Small intestine (tissue), 7 donors: Measurements from ENCODE around the gene NFIX. TPM values are rescaled to one million over a fixed set of nuclear protein-coding genes. Genes with fewer than 3 reads are reported as not detected.

ENCODE experiments used
- DNase-seq, 2 donors: peaks; one replicate each; pipeline versions ENCODE4 v3.0.0 to v3.0.0-alpha.2; 2013
- FAIRE-seq: peaks from 2 replicates; lab custom pipeline; 2012; peaks lifted over from hg19 to GRCh38; lab: Jason Lieb, UNC
- H3K27ac ChIP-seq, 3 donors: one replicate each; pipeline ENCODE4 v1.5.1; 2013; ENCODE audit warnings: low read length in 2 of 3, mild to moderate bottlenecking in 2 of 3, control low read depth in 1 of 3, inconsistent platforms in 1 of 3, low read depth in 1 of 3, moderate library complexity in 1 of 3
- H3K27me3 ChIP-seq, 3 donors: one replicate each; pipeline ENCODE4 v1.6.1; 2013; ENCODE audit warnings: low read length in 3 of 3, inconsistent platforms in 1 of 3; ENCODE audit not compliant: control insufficient read depth in 3 of 3, insufficient read depth in 3 of 3
- H3K36me3 ChIP-seq, 3 donors: one replicate each; pipeline ENCODE4 v1.6.1; 2013; ENCODE audit warnings: low read length in 3 of 3, inconsistent platforms in 1 of 3, low read depth in 1 of 3, mild to moderate bottlenecking in 1 of 3, moderate library complexity in 1 of 3; ENCODE audit not compliant: control insufficient read depth in 3 of 3, insufficient read depth in 2 of 3
- H3K4me1 ChIP-seq, 3 donors: one replicate each; pipeline ENCODE4 v1.6.1; 2013; ENCODE audit warnings: low read length in 2 of 3, inconsistent platforms in 1 of 3, low read depth in 1 of 3, mild to moderate bottlenecking in 1 of 3, moderate library complexity in 1 of 3; ENCODE audit not compliant: control insufficient read depth in 3 of 3, insufficient read depth in 2 of 3
- H3K4me3 ChIP-seq, 3 donors: one replicate each; pipeline ENCODE4 v1.5.1; 2013; ENCODE audit warnings: low read length in 3 of 3, control low read depth in 1 of 3, inconsistent platforms in 1 of 3, low read depth in 1 of 3, mild to moderate bottlenecking in 1 of 3, moderate library complexity in 1 of 3
- H3K9me3 ChIP-seq, 2 donors: one replicate each; pipeline ENCODE4 v1.6.1; 2013; ENCODE audit warnings: low read depth in 1 of 2, low read length in 1 of 2; ENCODE audit not compliant: control insufficient read depth in 2 of 2, insufficient read depth in 1 of 2
- WGBS, 3 donors: extraction: QIAGEN DNeasy Blood & Tissue Kit; methylation state at CpG; one replicate each; pipeline ENCODE4 v1.1.7; 2013; 5-methylcytosine and 5-hydroxymethylcytosine counted together
- polyA plus RNA-seq, 4 donors: library from polyadenylated mRNA; stranded (reverse) in 3 of 4; unstranded in 1 of 4; fragments of 200-250 nt in 3 of 4; fragments of 120-200 nt in 1 of 4; gene quantifications; one replicate each; pipeline versions ENCODE4 v1.2.1 to v1.2.3, GENCODE V29; 2013
- donor health status: healthy with polysubstance abuse.
- donor health status: control.
- donor health status: control.
- donor health status: Bipolar disorder and iron deficiency.
- donor health status: healthy.

The NFIX gene
- polyA plus RNA-seq, 4 donors: 2.9 to 31.4 (median 10.0) TPM

DNA sequence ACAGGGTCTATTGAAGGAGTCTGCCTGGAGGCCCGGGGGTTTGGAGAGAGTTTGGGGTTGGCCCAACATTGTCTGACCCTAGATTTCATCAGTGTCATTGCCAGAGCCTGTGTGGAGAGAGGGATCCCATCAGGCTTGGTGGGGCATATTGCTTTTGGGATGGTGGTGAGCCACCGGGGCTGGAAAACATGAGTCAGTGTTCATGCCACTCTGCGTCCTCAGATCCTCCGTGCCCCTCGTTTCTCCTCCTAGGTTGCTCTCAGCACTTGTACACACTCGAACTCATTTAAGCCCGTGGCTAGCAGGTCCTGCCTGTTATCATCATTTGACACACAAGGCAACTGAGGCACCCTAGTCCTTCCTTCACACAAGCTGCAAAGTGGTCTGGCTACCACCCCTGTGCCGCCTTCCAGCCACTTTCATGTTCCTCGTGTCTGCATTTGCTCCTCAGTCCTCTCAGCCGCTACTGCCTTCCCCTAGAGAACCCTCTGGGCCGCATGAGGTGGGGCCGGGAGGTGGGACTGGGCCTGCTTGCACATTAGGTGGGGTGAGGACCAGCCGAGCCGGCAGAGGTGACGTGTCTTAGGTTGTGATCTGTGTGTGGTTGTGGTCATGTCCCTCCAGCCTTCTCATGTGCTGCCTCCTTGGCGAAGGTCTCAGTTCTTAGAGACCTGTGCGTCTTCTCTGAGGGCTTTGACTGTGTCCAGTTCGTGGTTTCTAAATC lies 126.4 kb downstream of the NFIX start:
- Histone ChIP-seq H3K4me1 (peaks cover 0 to 10% (median 4%) of the 10 kb centered on the region in 3 donors), H3K27ac (no peak overlapping the region), H3K36me3 (peaks cover 0 to 35% (median 2%) of the 10 kb centered on the region in 3 donors), H3K9me3 (no peaks in the 10 kb centered on the region), H3K4me3 (no peak overlapping the region), H3K27me3 (no peaks in the 10 kb centered on the region)
- DNase-seq (no peak), FAIRE-seq (no peak)
- WGBS, 3 donors: 60 to 81% (median 79%) methylated on average over 18 of the region's 18 CpGs

DNA sequence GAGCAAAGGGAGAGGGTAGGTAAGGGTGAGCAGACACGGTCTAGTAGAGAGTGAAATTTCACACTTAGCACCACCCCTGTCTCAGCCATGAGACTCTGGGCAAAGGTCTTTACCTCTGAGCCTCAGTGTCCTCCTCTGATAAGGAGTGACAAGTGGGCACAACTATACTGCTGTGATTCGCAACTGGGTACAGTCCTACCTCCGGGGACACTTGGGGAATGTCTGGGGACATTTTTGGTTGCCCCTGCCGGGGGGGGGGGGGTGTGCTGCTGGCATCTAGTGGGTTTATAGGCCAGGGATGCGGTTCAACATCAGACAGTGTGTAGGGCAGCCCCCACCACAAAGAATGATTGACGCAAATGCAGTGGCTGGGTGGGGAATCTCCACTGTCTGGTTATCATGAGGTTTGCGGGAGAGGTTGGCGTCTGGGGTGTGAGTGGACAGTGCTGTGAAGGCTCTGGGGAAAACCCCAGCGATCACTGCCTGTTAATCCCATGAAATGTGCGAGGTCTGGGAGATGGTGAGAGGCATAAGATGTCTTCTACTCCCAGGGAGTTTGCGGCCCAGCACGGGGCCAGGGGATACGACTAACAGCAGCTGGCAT lies 127.1 kb downstream of the NFIX start:
- DNase-seq: peak; percentile 33 to 48
- H3K36me3 ChIP-seq: peaks cover 0 to 36% (median 2%) of the 10 kb centered on the region in 3 donors
- peaks cover 0 to 10% (median 4%) of the 10 kb centered on the region in 3 donors for H3K4me1 ChIP-seq
- no peaks in the 10 kb centered on the region for H3K27me3 ChIP-seq
- H3K9me3 ChIP-seq: no peaks in the 10 kb centered on the region
- FAIRE-seq: no peak
- H3K4me3 ChIP-seq: no peak overlapping the region
- 46 to 82% (median 64%) methylated on average over 12 to 13 of the region's 13 CpGs for WGBS, 3 donors
- H3K27ac ChIP-seq: no peak overlapping the region

DNA sequence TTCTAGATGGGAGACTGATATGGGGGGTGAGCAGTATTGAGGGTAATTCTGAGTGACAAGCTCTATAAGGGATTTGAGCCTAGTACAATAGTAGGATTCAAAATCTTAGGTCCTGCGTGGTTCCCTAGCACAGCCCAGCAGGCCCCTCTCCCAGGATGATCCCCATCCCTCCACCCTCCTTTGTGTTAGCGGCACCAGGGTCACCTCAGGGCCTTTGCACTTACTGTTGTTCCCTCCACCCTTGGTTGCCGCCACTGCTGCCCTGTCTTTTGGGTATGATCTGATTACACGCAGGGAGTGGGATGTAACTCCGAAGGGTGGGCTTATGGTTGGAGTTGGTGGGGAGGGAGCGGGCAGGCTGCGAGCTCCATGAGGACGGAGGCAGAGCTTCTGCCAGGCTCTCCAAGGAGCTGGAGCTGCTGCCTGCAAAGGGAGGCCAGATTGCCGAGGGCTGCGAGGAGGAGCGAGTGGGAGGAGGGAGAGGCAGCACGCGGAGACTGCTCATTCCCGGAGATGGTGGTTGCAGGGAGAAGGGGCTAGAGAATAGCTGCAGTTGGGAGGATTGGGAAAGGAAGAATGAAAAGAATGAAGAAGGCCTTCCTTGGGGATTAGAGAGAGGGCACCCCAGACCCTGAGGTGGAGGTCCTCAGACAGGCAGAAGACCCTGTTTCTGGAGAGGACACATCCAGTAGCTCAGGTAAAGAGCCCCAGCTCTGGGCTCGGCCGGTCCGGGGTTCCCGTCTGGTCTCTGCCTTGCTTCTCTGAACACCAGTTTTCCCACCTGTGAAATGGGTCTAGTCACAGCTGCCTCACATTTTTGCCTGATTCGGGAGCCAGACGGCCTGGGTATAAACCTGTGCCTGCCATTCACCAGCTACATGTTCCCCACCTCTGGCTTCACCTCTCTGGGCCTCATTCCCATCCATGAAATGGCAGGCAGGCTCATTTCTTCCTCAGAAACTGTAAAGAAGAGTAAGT lies 128.0 kb downstream of the NFIX start:
- 93 to 95% (median 94%) methylated on average over 20 of the region's 20 CpGs for WGBS, 3 donors
- Histone ChIP-seq H3K27me3 (no peaks in the 10 kb centered on the region), H3K4me3 (no peak overlapping the region), H3K9me3 (no peaks in the 10 kb centered on the region), H3K36me3 (peaks cover 0 to 40% (median 2%) of the 10 kb centered on the region in 3 donors), H3K27ac (no peak overlapping the region), H3K4me1 (peaks cover 0 to 10% (median 4%) of the 10 kb centered on the region in 3 donors)
- DNase-seq (no peak), FAIRE-seq (no peak)

DNA sequence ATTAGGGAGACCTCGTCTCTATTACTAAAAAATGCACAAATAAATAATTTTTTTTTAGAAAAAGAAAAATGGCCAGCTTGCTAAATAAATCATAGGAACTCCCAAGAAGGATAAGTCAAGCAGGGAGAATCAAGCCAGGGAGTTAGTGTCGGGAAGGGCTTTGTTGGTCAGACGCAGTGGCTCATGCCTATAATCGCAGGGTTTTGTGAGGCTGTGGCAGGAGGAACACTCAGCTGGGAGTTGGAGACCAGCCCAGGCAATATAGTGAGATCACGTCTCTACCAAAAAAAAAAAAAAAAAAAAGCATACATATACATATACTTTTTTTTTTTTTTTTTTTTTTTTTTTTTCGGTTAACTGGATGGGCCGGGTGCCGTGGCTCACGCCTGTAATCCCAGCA lies 131.8 kb downstream of the NFIX start:
- no peak for FAIRE-seq
- DNase-seq: no peak
- WGBS, 3 donors: 85 to 91% (median 89%) methylated on average over 8 to 9 of the region's 9 CpGs
- H3K27me3 ChIP-seq: no peaks in the 10 kb centered on the region
- peaks cover 0 to 43% (median 2%) of the 10 kb centered on the region in 3 donors for H3K36me3 ChIP-seq
- H3K9me3 ChIP-seq: no peaks in the 10 kb centered on the region
- H3K4me3 ChIP-seq: no peak overlapping the region
- H3K27ac ChIP-seq: no peak overlapping the region
- peaks cover 0 to 4% (median 0%) of the 10 kb centered on the region in 3 donors for H3K4me1 ChIP-seq

DNA sequence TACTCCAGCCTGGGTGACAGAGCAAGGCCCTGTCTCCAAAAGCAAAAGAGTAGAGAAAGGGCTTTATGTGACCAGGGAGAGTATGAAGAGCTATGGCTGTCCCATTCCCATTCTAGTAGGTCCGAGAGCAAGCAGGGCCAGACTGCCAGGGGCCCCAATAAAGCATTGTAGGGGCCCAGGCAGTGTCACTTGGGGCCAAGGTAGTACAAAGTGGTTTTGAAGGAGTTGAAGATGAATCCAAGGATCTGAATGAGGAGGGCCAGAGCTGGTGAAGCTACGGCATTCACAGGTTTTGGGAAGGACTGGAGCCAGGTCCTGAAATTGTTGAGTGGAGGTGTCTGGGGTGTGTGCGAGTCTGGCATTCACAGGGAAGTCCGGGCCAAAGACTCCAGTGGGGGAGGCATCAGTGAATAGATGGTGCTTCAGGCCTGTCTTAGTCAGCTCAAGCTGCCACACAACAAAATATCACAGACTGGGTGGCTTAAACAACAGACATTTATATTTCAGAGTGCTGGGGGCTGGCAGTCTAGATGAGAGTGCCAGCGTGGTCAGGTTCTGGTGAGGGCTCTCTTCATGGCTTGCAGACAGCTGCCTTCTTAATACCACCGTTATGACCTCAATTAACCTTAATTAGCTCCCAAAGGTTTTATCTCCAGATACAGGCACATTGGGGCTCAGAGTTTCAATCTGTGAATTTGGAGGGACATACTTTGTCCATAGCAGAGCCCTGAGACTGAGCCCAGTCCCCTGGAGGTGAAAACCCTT lies 132.7 kb downstream of the NFIX start:
- no peak overlapping the region for H3K27ac ChIP-seq
- no peak overlapping the region for H3K4me3 ChIP-seq
- no peaks in the 10 kb centered on the region for H3K27me3 ChIP-seq
- H3K36me3 ChIP-seq: peaks cover 0 to 49% (median 2%) of the 10 kb centered on the region in 3 donors
- DNase-seq (no peak), FAIRE-seq (no peak)
- 87 to 91% (median 91%) methylated on average over 6 of the region's 6 CpGs for WGBS, 3 donors
- no peaks in the 10 kb centered on the region for H3K9me3 ChIP-seq
- H3K4me1 ChIP-seq: no peaks in the 10 kb centered on the region

DNA sequence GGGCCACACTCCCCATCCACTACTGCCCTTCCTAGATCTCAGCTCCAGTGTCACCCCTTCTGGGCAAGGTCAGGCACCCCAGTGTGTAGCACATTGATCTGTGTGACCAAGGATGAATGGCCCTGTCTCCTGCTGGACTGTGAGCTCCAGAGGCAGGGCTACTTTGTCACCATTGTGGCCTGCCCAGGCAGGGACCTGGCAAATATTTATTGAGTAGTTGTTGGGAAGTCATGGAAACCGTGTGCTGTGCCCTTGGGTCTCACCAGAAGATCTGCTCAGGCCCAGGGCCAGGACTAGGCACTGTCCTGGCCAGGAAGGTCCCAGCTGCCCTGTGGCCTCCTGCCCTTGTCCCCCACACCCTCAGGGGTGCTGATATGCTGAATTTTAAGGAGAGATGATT lies 133.3 kb downstream of the NFIX start:
- Histone ChIP-seq H3K4me1 (no peaks in the 10 kb centered on the region), H3K9me3 (no peaks in the 10 kb centered on the region), H3K4me3 (no peak overlapping the region), H3K36me3 (peaks cover 0 to 45% (median 2%) of the 10 kb centered on the region in 3 donors), H3K27ac (no peak overlapping the region), H3K27me3 (no peaks in the 10 kb centered on the region)
- FAIRE-seq: no peak
- WGBS, 3 donors: 55 to 74% (median 67%) methylated on average over 1 of the region's 1 CpG
- DNase-seq: no peak

DNA sequence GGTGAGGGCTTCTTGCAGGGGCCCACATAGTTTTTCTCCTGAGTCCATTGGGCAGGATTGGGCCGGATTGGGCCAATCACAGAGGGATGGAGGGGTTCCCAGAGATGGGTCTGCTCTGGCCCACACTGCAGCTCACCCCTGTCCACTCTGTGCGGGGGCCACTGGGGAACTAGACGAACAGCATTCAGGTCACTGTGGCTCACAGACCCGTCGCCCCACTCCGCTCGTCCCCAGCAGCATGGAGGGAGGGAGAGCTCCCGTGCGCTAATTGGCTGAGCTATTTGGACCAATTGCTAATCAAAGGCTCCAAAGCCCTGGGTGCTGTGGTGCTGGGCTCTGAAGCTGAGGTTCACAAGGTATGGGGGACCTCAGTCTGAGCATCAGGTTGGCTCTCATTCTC lies 134.1 kb downstream of the NFIX start:
- FAIRE-seq: no peak
- H3K4me1 ChIP-seq: no peaks in the 10 kb centered on the region
- H3K36me3 ChIP-seq: peaks cover 0 to 39% (median 1%) of the 10 kb centered on the region in 3 donors
- no peak for DNase-seq
- H3K4me3 ChIP-seq: no peak overlapping the region
- no peak overlapping the region for H3K27ac ChIP-seq
- H3K9me3 ChIP-seq: no peaks in the 10 kb centered on the region
- WGBS, 3 donors: 93 to 97% (median 96%) methylated on average over 9 of the region's 9 CpGs
- no peaks in the 10 kb centered on the region for H3K27me3 ChIP-seq
